GM10248 (cell line): ENCODE data around the gene HDX.

Experiments
- CTCF ChIA-PET: fragments of 300-600 bp; sonication (Branson Sonifier 250); formaldehyde crosslinking; extraction: SDS; loops from one replicate; lab custom pipeline; 2021; ENCODE audit warnings: antibody characterized with exemption; lab: Yijun Ruan, JAX
- POLR2A ChIA-PET: fragments of 350-650 bp; sonication (Branson Sonifier 250); formaldehyde crosslinking; extraction: SDS; loops from one replicate; lab custom pipeline; 2020; ENCODE audit warnings: antibody characterized with exemption; lab: Yijun Ruan, JAX
- DNase-seq: peaks from one replicate; pipeline ENCODE4 v3.0.0; 2012; ENCODE audit errors: extremely low spot score
- CTCF ChIP-seq: IDR thresholded peaks from 2 replicates; pipeline ENCODE4 v1.5.1; 2012; ENCODE audit warnings: mild to moderate bottlenecking, low read depth; ENCODE audit errors: extremely low read depth, missing control alignments, control extremely low read depth

Gene HDX

GRCh38 chrX:84363663-84364062 lies 138.6 kb downstream of the HDX start:
- POLR2A ChIA-PET = no interaction called here
- no peak for DNase-seq
- no peak for TF ChIP-seq CTCF
- CTCF ChIA-PET = interaction anchor here (1.5 kb wide), 1 partner anchor 24 kb away, joined by 4 read pairs; no protein-coding TSS in a partner anchor

GRCh38 chrX:84363051-84363450 lies 139.2 kb downstream of the HDX start:
- POLR2A ChIA-PET = no interaction called here
- DNase-seq = no peak
- CTCF ChIA-PET = interaction anchor here (1.5 kb wide), 1 partner anchor 23 kb away, joined by 4 read pairs; no protein-coding TSS in a partner anchor
- TF ChIP-seq CTCF = no peak

GRCh38 chrX:84362184-84362838 lies 139.9 kb downstream of the HDX start:
- DNase-seq = no peak
- CTCF ChIA-PET = no interaction called here
- TF ChIP-seq CTCF = no peak
- POLR2A ChIA-PET = no interaction called here

- CTCF ChIA-PET = no interaction called here
- POLR2A ChIA-PET = no interaction called here
- no peak for TF ChIP-seq CTCF
- no peak for DNase-seq
Measured at GRCh38 chrX:84358271-84358670, 144.0 kb downstream of the HDX start.

- no peak for DNase-seq
- ChIA-PET CTCF (no interaction called here), POLR2A (no interaction called here)
- no peak for TF ChIP-seq CTCF
Measured at GRCh38 chrX:84357296-84357695, 145.0 kb downstream of the HDX start.

GRCh38 chrX:84340968-84341367 lies 161.3 kb downstream of the HDX start:
- TF ChIP-seq CTCF = no peak
- no peak for DNase-seq
- POLR2A ChIA-PET = no interaction called here
- CTCF ChIA-PET = interaction anchor here (1.1 to 2.2 kb wide), 2 partner anchors 22 to 310 kb away, joined by 3 to 4 read pairs; no protein-coding TSS in a partner anchor
